OCI-LY1 (cell line): ENCODE results near the gene MKNK1.

Experiments used
- H2AFZ ChIP-seq: fragments of 200-600 bp; sonication (generic), shearing (Covaris generic); 2 replicates; pipeline ENCODE4 v1.6.0; 2014; ENCODE audit warnings: antibody characterized with exemption, mild to moderate bottlenecking, low read length
- H3F3A ChIP-seq: fragments of 200-600 bp; sonication (generic), shearing (Covaris generic); 2 replicates; pipeline ENCODE4 v1.6.0; 2014; ENCODE audit warnings: mild to moderate bottlenecking, antibody characterized with exemption, low read length, moderate library complexity; ENCODE audit not compliant: insufficient read depth
- H3K27ac ChIP-seq: fragments of 200-600 bp; sonication (generic); 2 replicates; pipeline ENCODE4 v1.5.1; 2014; ENCODE audit warnings: low read length, mixed run types, mild to moderate bottlenecking, low read depth; ENCODE audit not compliant: poor library complexity, severe bottlenecking
- H3K27me3 ChIP-seq: fragments of 200-600 bp; sonication (generic); 2 replicates; pipeline ENCODE4 v1.6.0; 2014; ENCODE audit warnings: antibody characterized with exemption, mild to moderate bottlenecking, low read length, moderate library complexity; ENCODE audit not compliant: insufficient read depth
- H3K36me3 ChIP-seq: fragments of 200-600 bp; sonication (generic); 2 replicates; pipeline ENCODE4 v1.6.1; 2014; ENCODE audit warnings: mild to moderate bottlenecking, antibody characterized with exemption, low read length, moderate library complexity, mixed read lengths; ENCODE audit not compliant: insufficient read depth
- H3K4me1 ChIP-seq: fragments of 200-600 bp; sonication (generic); 2 replicates; pipeline ENCODE4 v1.5.1; 2014; ENCODE audit warnings: mild to moderate bottlenecking, low read length, moderate library complexity; ENCODE audit not compliant: insufficient read depth, severe bottlenecking
- H3K4me2 ChIP-seq: fragments of 200-600 bp; sonication (generic), shearing (Covaris generic); 2 replicates; pipeline ENCODE4 v1.6.1; 2014; ENCODE audit warnings: low read length
- H3K4me3 ChIP-seq: fragments of 200-600 bp; sonication (generic); 2 replicates; pipeline ENCODE4 v1.5.1; 2014; ENCODE audit warnings: low read length, low read depth, mild to moderate bottlenecking, mixed read lengths; ENCODE audit not compliant: poor library complexity, severe bottlenecking
- H3K79me2 ChIP-seq: fragments of 200-600 bp; shearing (Covaris generic); 2 replicates; pipeline ENCODE4 v1.6.1; 2016; ENCODE audit warnings: mixed run types, low read length, mixed read lengths; ENCODE audit not compliant: insufficient read depth
- H3K9ac ChIP-seq: fragments of 200-600 bp; sonication (generic), shearing (Covaris generic); 2 replicates; pipeline ENCODE4 v1.6.1; 2014; ENCODE audit warnings: mild to moderate bottlenecking, low read length, mixed read lengths
- H3K9me2 ChIP-seq: fragments of 200-600 bp; sonication (generic), shearing (Covaris generic); 2 replicates; pipeline ENCODE4 v1.6.1; 2014; ENCODE audit warnings: low read depth, mild to moderate bottlenecking, low read length, mixed read lengths
- H3K9me3 ChIP-seq: fragments of 200-600 bp; shearing (Covaris generic); 2 replicates; pipeline ENCODE4 v1.6.1; 2014; ENCODE audit warnings: low read length, mixed read lengths
- H4K20me1 ChIP-seq: fragments of 200-600 bp; sonication (generic), shearing (Covaris generic); 2 replicates; pipeline ENCODE4 v1.6.0; 2016; ENCODE audit warnings: mild to moderate bottlenecking, low read length; ENCODE audit not compliant: insufficient read depth
- CTCF ChIP-seq: fragments of 200-600 bp; sonication (generic), shearing (Covaris generic); IDR thresholded peaks from 2 replicates; pipeline ENCODE4 v1.5.1; 2017; ENCODE audit warnings: mild to moderate bottlenecking, antibody characterized with exemption, low read length, moderate library complexity, mixed read lengths
- EZH2 ChIP-seq: fragments of 200-600 bp; sonication (generic), shearing (Covaris generic); IDR thresholded peaks from 2 replicates; pipeline ENCODE4 v1.8.0; 2017; ENCODE audit warnings: borderline replicate concordance, mixed run types, mild to moderate bottlenecking, antibody characterized with exemption, low read length, moderate library complexity, mixed read lengths

Gene MKNK1

GRCh38 chr1:46575300-46575699 is 28.8 kb downstream of the MKNK1 start:
- no peaks in the 10 kb centered on the region for H3K9me2 ChIP-seq
- H3K27ac ChIP-seq: no peak overlapping the region
- H4K20me1 ChIP-seq: no peaks in the 10 kb centered on the region
- H3K79me2 ChIP-seq: no peaks in the 10 kb centered on the region
- H3K36me3 ChIP-seq: peaks cover 5% of the 10 kb centered on the region; the same call in 1 of the 2 replicates
- no peaks in the 10 kb centered on the region for H3K27me3 ChIP-seq
- no peak overlapping the region for H2AFZ ChIP-seq
- H3F3A ChIP-seq: no peaks in the 10 kb centered on the region
- no peaks in the 10 kb centered on the region for H3K4me1 ChIP-seq
- H3K4me2 ChIP-seq: no peak overlapping the region
- TF ChIP-seq CTCF (no peak), EZH2 (no peak)
- H3K9ac ChIP-seq: no peak overlapping the region
- H3K9me3 ChIP-seq: no peaks in the 10 kb centered on the region
- no peak overlapping the region for H3K4me3 ChIP-seq

- TF ChIP-seq EZH2 (no peak), CTCF (no peak)
- H3K9ac ChIP-seq: no peak overlapping the region
These were observed 32.3 kb downstream of the MKNK1 start for GRCh38 chr1:46571691-46572225.

GRCh38 chr1:46569884-46570725 is 34.0 kb downstream of the MKNK1 start:
- H3K27ac ChIP-seq: no peak overlapping the region
- H2AFZ ChIP-seq: no peak overlapping the region
- no peak overlapping the region for H3K4me2 ChIP-seq
- no peak for TF ChIP-seq CTCF
- TF ChIP-seq EZH2: no peak
- no peaks in the 10 kb centered on the region for H3K9me2 ChIP-seq
- no peak overlapping the region for H3K9ac ChIP-seq
- H3F3A ChIP-seq: no peaks in the 10 kb centered on the region
- no peaks in the 10 kb centered on the region for H3K27me3 ChIP-seq
- no peaks in the 10 kb centered on the region for H3K79me2 ChIP-seq
- no peak overlapping the region for H3K4me3 ChIP-seq
- H3K9me3 ChIP-seq: no peaks in the 10 kb centered on the region
- H3K4me1 ChIP-seq: no peaks in the 10 kb centered on the region
- H4K20me1 ChIP-seq: no peaks in the 10 kb centered on the region
- H3K36me3 ChIP-seq: peaks cover 5% of the 10 kb centered on the region; the same call in 1 of the 2 replicates

More at GRCh38 chr1:46571691-46572225, 32.3 kb downstream of the MKNK1 start:
- Histone ChIP-seq H3K79me2 (no peaks in the 10 kb centered on the region), H4K20me1 (no peaks in the 10 kb centered on the region), H3K4me2 (no peak overlapping the region), H3K9me2 (no peaks in the 10 kb centered on the region), H3K27me3 (no peaks in the 10 kb centered on the region), H3K4me1 (no peaks in the 10 kb centered on the region), H3K4me3 (no peak overlapping the region), H3K27ac (no peak overlapping the region), H3F3A (no peaks in the 10 kb centered on the region), H3K36me3 (peaks cover 5% of the 10 kb centered on the region; the same call in 1 of the 2 replicates), H2AFZ (no peak overlapping the region), H3K9me3 (no peaks in the 10 kb centered on the region)
